ENCODE results near the gene WASHC2C. TPM values are rescaled to one million over a fixed set of nuclear protein-coding genes. Genes with fewer than 3 reads are reported as not detected.

WASHC2C gene
- total and polyA plus RNA-seq, 7 donors: 25.8 to 40.8 (median 31.7) TPM

Small RNAs within 50 kb of the gene (small RNA-seq; reads per million reads assigned to genes)
- gene AC012044.1: 0 reads per million in 3 donors

Other genes starting within 250 kb of the WASHC2C start
- gene ZFAND4, start 54.5 kb upstream of the WASHC2C start, total RNA-seq: 10 to 100 TPM; 13.9 to 24.2 (median 17.9) TPM
- 1 to 10 TPM; 4.2 to 6.0 (median 4.8) TPM for gene ZFAND4, start 54.5 kb upstream of the WASHC2C start, polyA plus RNA-seq
- gene AGAP4, start 120.2 kb downstream of the WASHC2C start, total RNA-seq: 10 to 100 TPM in 3 of 4 donors, 1 to 10 TPM in 1; 4.4 to 15.3 (median 13.8) TPM
- gene AGAP4, start 120.2 kb downstream of the WASHC2C start, polyA plus RNA-seq: 10 to 100 TPM in 2 of 3 donors, 1 to 10 TPM in 1; 2.5 to 15.6 (median 13.5) TPM
- gene TIMM23, start 245.2 kb downstream of the WASHC2C start, total RNA-seq: 10 to 100 TPM; 59.3 to 68.8 (median 64.5) TPM
- gene TIMM23, start 245.2 kb downstream of the WASHC2C start, polyA plus RNA-seq: 10 to 100 TPM; 45.0 to 69.1 (median 66.8) TPM